GM12801 (cell line): ENCODE results near the gene BLVRB.

Experiments used
- TF ChIP-seq, protein P1 (sequence below): IDR thresholded peaks from one replicate; pipeline ENCODE4 v1.5.1; 2011; ENCODE audit warnings: control low read depth; ENCODE audit not compliant: insufficient read length; ENCODE audit errors: extremely low read depth

Gene BLVRB

GRCh38 chr19:40464059-40465024 lies 1.2 kb downstream of the BLVRB start:
- TF ChIP-seq, protein P1, sequence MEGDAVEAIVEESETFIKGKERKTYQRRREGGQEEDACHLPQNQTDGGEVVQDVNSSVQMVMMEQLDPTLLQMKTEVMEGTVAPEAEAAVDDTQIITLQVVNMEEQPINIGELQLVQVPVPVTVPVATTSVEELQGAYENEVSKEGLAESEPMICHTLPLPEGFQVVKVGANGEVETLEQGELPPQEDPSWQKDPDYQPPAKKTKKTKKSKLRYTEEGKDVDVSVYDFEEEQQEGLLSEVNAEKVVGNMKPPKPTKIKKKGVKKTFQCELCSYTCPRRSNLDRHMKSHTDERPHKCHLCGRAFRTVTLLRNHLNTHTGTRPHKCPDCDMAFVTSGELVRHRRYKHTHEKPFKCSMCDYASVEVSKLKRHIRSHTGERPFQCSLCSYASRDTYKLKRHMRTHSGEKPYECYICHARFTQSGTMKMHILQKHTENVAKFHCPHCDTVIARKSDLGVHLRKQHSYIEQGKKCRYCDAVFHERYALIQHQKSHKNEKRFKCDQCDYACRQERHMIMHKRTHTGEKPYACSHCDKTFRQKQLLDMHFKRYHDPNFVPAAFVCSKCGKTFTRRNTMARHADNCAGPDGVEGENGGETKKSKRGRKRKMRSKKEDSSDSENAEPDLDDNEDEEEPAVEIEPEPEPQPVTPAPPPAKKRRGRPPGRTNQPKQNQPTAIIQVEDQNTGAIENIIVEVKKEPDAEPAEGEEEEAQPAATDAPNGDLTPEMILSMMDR: no peak

DNA sequence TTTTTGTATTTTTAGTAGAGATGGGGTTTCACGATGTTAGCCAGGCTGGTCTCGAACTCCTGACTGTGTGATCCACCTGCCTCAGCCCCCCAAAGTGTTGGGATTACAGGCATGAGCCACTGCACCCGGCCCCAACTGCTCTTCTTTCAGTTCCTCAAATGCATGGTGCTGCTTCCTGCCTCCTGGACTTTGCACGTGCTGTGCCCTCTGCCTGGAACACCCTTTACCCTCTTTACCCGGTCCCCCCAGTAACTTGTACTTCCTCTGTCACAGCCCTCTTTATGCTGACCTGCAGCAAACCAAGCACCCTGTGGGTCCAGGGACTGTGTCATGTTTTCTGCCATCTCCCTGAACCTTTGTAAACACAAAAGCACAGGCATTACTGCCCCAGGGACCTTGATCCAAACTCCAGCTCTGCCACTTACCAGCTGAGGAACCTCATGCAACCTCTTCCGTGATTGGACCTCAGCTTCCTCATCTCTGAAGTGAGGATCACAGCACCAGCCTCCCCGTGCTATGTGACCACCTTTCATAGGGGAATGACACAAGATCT lies 3.8 kb downstream of the BLVRB start:
- TF ChIP-seq, protein P1: no peak

DNA sequence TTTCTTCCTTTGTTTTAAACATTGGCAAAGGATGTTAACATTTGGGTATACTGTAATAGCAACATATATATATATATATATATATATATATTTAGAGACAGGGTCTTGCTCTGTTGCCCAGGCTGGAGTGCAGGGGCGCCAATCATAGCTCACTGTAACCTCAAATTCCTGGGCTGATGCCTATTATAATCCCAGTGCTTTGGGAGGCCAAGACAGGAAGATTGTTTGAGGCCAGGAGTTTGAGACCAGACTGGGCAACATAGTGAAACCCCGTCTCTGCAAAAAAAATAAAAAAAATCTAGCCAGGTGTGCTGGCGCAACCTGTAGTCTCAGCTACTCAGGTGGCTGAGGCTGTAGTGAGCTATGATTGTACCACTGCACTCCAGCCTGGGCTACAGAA lies 5.4 kb downstream of the BLVRB start:
- TF ChIP-seq, protein P1: no peak

DNA sequence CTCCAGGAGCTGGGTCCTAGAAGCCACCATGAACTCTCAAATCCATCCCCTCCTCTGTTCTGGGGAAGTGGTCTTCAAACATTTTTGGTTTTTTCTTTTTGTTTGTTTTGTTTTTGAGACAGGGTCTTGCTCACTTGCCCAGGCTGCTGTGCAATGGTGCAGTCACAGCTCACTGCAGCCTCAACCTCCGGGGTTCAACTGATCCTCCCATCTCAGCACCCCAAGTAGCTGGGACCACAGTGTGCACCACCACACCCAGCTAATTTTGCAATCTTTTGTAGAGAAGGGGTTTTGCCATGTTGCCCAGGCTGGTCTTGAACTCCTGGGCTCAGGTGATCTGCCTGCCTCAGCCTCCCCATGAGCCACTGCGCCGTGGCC lies 7.0 kb downstream of the BLVRB start:
- TF ChIP-seq, protein P1: no peak

GRCh38 chr19:40457953-40458596 lies 7.5 kb downstream of the BLVRB start:
- TF ChIP-seq, protein P1: no peak

GRCh38 chr19:40457048-40457447 lies 8.5 kb downstream of the BLVRB start:
- TF ChIP-seq, protein P1: no peak

GRCh38 chr19:40453151-40453735 lies 12.3 kb downstream of the BLVRB start:
- TF ChIP-seq, protein P1: no peak
